ENCODE results near the gene ULK1. TPM values are rescaled to one million over a fixed set of nuclear protein-coding genes. Genes with fewer than 3 reads are reported as not detected.

ULK1 gene
- total and polyA plus RNA-seq, 3 donors from 2014 or later: 29.2 to 53.5 (median 49.9) TPM

GRCh38 chr12:131901431-131902331 is 7.3 kb downstream of the ULK1 start:
- H3K4me3 ChIP-seq: no peak overlapping the region
- intact Hi-C loops (cut with DNase I; ENCODE audit: low total_unique reads): no loop called here
- H3K36me3 ChIP-seq (ENCODE audit: low read depth, missing control alignments): no peaks in the 10 kb centered on the region
- WGBS, 2 donors: 76 to 77% methylated on average over 22 to 30 of the region's 30 CpGs
- DNase-seq: no peak
- no peaks in the 10 kb centered on the region for H3K9me3 ChIP-seq
- TF ChIP-seq CTCF (IDR thresholded peaks at IDR 0.05) (no peak), POLR2A (IDR thresholded peaks at IDR 0.05) (no peak)
- H3K27ac ChIP-seq: no peak overlapping the region
- peaks cover 28% of the 10 kb centered on the region for H3K4me1 ChIP-seq
- no peaks in the 10 kb centered on the region for H3K27me3 ChIP-seq

GRCh38 chr12:131902332-131903241 is 8.2 kb downstream of the ULK1 start:
- Histone ChIP-seq H3K4me3 (no peak overlapping the region), H3K27me3 (no peaks in the 10 kb centered on the region), H3K4me1 (peaks cover 21% of the 10 kb centered on the region), H3K9me3 (no peaks in the 10 kb centered on the region), H3K27ac (no peak overlapping the region), H3K36me3 (ENCODE audit: low read depth, missing control alignments) (no peaks in the 10 kb centered on the region)
- TF ChIP-seq CTCF (IDR thresholded peaks at IDR 0.05) (no peak), POLR2A (IDR thresholded peaks at IDR 0.05) (no peak)
- DNase-seq: no peak
- intact Hi-C loops (cut with DNase I; ENCODE audit: low total_unique reads): no loop called here
- WGBS, 2 donors: 68 to 76% methylated on average over 8 to 25 of the region's 25 CpGs

GRCh38 chr12:131903270-131904255 is 9.1 kb downstream of the ULK1 start:
- no peaks in the 10 kb centered on the region for H3K9me3 ChIP-seq
- no peak overlapping the region for H3K27ac ChIP-seq
- no peaks in the 10 kb centered on the region for H3K36me3 ChIP-seq (ENCODE audit: low read depth, missing control alignments)
- H3K27me3 ChIP-seq: no peaks in the 10 kb centered on the region
- no peak for TF ChIP-seq POLR2A (IDR thresholded peaks at IDR 0.05)
- no peak for TF ChIP-seq CTCF (IDR thresholded peaks at IDR 0.05)
- intact Hi-C loops (cut with DNase I; ENCODE audit: low total_unique reads): no loop called here
- H3K4me3 ChIP-seq: no peak overlapping the region
- H3K4me1 ChIP-seq: peaks cover 17% of the 10 kb centered on the region
- no peak for DNase-seq
- WGBS, 2 donors: 88 to 94% methylated on average over 3 to 12 of the region's 13 CpGs

- Histone ChIP-seq H3K27me3 (no peaks in the 10 kb centered on the region), H3K4me3 (no peak overlapping the region), H3K9me3 (no peaks in the 10 kb centered on the region), H3K4me1 (peaks cover 17% of the 10 kb centered on the region), H3K27ac (no peak overlapping the region), H3K36me3 (ENCODE audit: low read depth, missing control alignments) (no peaks in the 10 kb centered on the region)
- no peak for DNase-seq
- intact Hi-C loops (cut with DNase I; ENCODE audit: low total_unique reads): no loop called here
- WGBS, 2 donors: 83 to 91% methylated on average over 4 to 5 of the region's 5 CpGs
- TF ChIP-seq POLR2A (IDR thresholded peaks at IDR 0.05) (no peak), CTCF (IDR thresholded peaks at IDR 0.05) (no peak)
Observed at GRCh38 chr12:131904346-131904745, 9.9 kb downstream of the ULK1 start.
